Measurements from ENCODE around the gene YIPF2. TPM values are rescaled to one million over a fixed set of nuclear protein-coding genes. Genes with fewer than 3 reads are reported as not detected.
A peak's percentile ranks its signal among the peaks of the same experiment; 100 is the strongest.

Gene YIPF2
- total RNA-seq, 2 experiments from 2014 or later: 21.1 to 21.7 TPM

DNA sequence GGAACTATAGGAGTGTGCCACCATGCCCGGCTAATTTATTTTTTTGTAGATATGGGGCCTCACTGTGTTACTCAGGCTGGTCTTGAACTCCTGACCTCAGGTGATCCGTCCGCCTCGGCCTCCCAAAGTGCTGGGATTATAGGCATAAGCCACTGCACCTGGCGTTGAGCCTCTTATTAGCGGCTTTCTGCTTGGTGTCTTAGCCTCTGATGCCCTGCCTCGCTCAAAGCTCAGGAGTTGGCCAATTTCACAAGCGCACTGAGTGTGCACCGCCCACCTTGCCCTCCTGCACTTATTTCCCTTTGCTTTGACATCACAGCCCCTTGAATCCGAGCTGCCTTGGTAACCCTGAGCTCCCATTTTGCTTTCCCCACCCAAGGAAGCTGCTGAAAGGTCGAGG is 10.1 kb downstream of the YIPF2 start:
- H3K36me3 ChIP-seq (ENCODE audit: insufficient read depth, low read length): peaks cover 46% of the 10 kb centered on the region
- DNase-seq (no peak), ATAC-seq (ENCODE audit: poor library complexity) (no peak)
- TF ChIP-seq, protein P1, sequence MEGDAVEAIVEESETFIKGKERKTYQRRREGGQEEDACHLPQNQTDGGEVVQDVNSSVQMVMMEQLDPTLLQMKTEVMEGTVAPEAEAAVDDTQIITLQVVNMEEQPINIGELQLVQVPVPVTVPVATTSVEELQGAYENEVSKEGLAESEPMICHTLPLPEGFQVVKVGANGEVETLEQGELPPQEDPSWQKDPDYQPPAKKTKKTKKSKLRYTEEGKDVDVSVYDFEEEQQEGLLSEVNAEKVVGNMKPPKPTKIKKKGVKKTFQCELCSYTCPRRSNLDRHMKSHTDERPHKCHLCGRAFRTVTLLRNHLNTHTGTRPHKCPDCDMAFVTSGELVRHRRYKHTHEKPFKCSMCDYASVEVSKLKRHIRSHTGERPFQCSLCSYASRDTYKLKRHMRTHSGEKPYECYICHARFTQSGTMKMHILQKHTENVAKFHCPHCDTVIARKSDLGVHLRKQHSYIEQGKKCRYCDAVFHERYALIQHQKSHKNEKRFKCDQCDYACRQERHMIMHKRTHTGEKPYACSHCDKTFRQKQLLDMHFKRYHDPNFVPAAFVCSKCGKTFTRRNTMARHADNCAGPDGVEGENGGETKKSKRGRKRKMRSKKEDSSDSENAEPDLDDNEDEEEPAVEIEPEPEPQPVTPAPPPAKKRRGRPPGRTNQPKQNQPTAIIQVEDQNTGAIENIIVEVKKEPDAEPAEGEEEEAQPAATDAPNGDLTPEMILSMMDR (IDR thresholded peaks at IDR 0.05): no peak
- Mint-ChIP-seq H3K27me3 (no peaks in the 10 kb centered on the region), H3K4me1 (ENCODE audit: low read depth) (no peaks in the 10 kb centered on the region), H3K27ac (no peak overlapping the region), H3K4me3 (no peak overlapping the region), H3K9me3 (no peaks in the 10 kb centered on the region), H3K36me3 (ENCODE audit: low read depth) (peaks cover 27% of the 10 kb centered on the region)
- POLR2A ChIA-PET: no interaction called here
- no peak overlapping the region for H3K27ac ChIP-seq (ENCODE audit: low read depth in 1 of 2, low read length in 2 of 2)
- H3K27me3 ChIP-seq (ENCODE audit: control insufficient read depth in 1 of 2, insufficient read depth in 2 of 2, low read length in 2 of 2): no peaks in the 10 kb centered on the region
- H3K9me3 ChIP-seq (ENCODE audit: control insufficient read depth in 1 of 2, insufficient read depth in 1 of 2, low read length in 2 of 2): no peaks in the 10 kb centered on the region
- H3K4me1 ChIP-seq (ENCODE audit: insufficient read depth, low read length): no peaks in the 10 kb centered on the region
- intact Hi-C loops (cut with DNase I, micrococcal nuclease): no loop called here
- CTCF ChIA-PET: no interaction called here
- no peak overlapping the region for H3K4me3 ChIP-seq (ENCODE audit: low read length)

DNA sequence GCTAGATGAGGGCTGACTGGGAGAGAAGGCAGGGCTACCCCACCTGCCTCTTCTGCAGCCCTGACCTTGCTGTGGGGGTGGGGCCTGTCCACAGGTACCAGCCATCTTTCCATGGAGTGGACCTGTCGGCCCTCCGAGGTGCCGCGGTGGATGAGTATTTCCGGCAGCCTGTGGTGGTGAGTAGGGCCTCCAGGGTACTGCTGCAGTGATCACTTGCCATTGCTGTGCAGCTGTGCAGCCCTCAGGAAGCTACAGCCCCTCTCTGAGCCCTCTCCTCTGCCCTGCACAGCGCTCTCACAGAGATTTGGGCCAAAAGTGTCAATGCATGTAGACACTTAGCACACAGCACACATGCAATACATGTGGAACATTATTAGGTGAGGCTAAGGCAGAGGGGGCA is 11.8 kb downstream of the YIPF2 start:
- no peaks in the 10 kb centered on the region for H3K27me3 Mint-ChIP-seq
- H3K4me3 ChIP-seq (ENCODE audit: low read length): no peak overlapping the region
- no peaks in the 10 kb centered on the region for H3K9me3 Mint-ChIP-seq
- no peaks in the 10 kb centered on the region for H3K9me3 ChIP-seq (ENCODE audit: control insufficient read depth in 1 of 2, insufficient read depth in 1 of 2, low read length in 2 of 2)
- H3K27ac Mint-ChIP-seq: no peak overlapping the region
- peaks cover 30% of the 10 kb centered on the region for H3K36me3 Mint-ChIP-seq (ENCODE audit: low read depth)
- H3K36me3 ChIP-seq (ENCODE audit: insufficient read depth, low read length): peaks cover 50% of the 10 kb centered on the region
- intact Hi-C loops (cut with DNase I, micrococcal nuclease): no loop called here
- POLR2A ChIA-PET: no interaction called here
- H3K4me1 Mint-ChIP-seq (ENCODE audit: low read depth): no peaks in the 10 kb centered on the region
- ATAC-seq (ENCODE audit: poor library complexity) (no peak), DNase-seq (no peak)
- no peak overlapping the region for H3K4me3 Mint-ChIP-seq
- H3K27me3 ChIP-seq (ENCODE audit: control insufficient read depth in 1 of 2, insufficient read depth in 2 of 2, low read length in 2 of 2): no peaks in the 10 kb centered on the region
- no peaks in the 10 kb centered on the region for H3K4me1 ChIP-seq (ENCODE audit: insufficient read depth, low read length)
- CTCF ChIA-PET: no interaction called here
- TF ChIP-seq, protein P1 (IDR thresholded peaks at IDR 0.05): no peak
- no peak overlapping the region for H3K27ac ChIP-seq (ENCODE audit: low read depth in 1 of 2, low read length in 2 of 2)

DNA sequence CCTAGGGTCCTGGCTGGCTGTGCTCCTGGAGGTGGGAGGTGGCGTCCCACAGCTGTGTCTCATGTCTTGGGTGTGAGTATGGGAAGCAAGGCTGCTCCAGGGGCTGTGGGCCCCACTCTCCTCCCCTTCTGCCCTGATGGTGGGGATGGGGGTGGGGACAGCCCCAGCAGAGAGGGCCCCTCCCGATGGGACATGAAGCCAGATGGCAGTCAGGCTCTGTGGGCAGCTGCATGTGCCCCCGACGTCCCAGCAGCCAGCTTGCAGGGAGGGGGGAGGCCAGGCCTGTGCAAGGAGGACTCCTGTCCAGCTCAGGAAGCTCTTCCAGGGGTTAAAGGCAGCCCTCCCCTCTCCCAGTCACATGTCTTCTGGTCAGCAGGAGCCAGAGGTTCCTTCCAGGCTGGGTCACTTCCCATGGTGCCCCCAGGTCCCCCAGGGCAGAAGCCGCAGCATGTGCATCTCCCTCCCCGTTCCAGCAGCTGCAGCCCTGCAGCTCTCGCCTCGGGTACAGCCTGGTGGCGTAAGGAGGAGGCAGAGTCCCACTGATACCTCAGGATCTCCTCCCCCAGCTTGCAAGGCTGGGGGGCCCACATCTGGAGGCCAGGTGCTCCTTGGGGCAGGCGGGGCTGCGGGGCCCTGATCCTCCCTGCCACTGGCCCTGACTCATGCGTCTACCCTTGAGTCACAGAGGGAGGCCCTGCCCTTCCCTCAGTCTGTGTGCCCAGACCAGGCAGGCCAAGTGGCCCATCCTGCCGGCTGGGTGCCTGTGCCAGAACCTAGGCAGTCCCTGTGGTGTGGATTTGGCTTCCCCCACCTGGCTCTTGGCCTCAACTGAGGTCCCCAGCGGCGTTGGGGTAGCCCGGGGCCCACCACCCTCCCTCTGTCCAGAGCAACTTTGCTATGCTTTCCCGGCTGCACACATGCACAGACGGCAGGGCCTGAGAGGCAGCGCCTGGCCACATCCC is 13.0 kb downstream of the YIPF2 start:
- DNase-seq (peak in 1 of 14 experiments; percentile 17), ATAC-seq (ENCODE audit: poor library complexity) (no peak)
- Histone ChIP-seq H3K9me3 (ENCODE audit: control insufficient read depth in 1 of 2, insufficient read depth in 1 of 2, low read length in 2 of 2) (no peaks in the 10 kb centered on the region), H3K36me3 (ENCODE audit: insufficient read depth, low read length) (peaks cover 41% of the 10 kb centered on the region), H3K27ac (ENCODE audit: low read depth in 1 of 2, low read length in 2 of 2) (no peak overlapping the region), H3K4me3 (ENCODE audit: low read length) (no peak overlapping the region), H3K27me3 (ENCODE audit: control insufficient read depth in 1 of 2, insufficient read depth in 2 of 2, low read length in 2 of 2) (no peaks in the 10 kb centered on the region), H3K4me1 (ENCODE audit: insufficient read depth, low read length) (no peaks in the 10 kb centered on the region)
- intact Hi-C loops (cut with DNase I, micrococcal nuclease): no loop called here
- CTCF ChIA-PET: no interaction called here
- Mint-ChIP-seq H3K4me3 (no peak overlapping the region), H3K27ac (no peak overlapping the region), H3K36me3 (ENCODE audit: low read depth) (peaks cover 24% of the 10 kb centered on the region), H3K4me1 (ENCODE audit: low read depth) (no peaks in the 10 kb centered on the region), H3K27me3 (no peaks in the 10 kb centered on the region), H3K9me3 (no peaks in the 10 kb centered on the region)
- TF ChIP-seq, protein P1 (IDR thresholded peaks at IDR 0.05): no peak
- POLR2A ChIA-PET: no interaction called here
